ENCODE measurements around the gene MIAT.
"Not testable (repeated sequence)": the region's sequence is repeated elsewhere in the genome, so short reads cannot be mapped to it uniquely, and the experiment has no call there.

The MIAT gene

GRCh38 chr22:26656891-26657851 is at the start of gene MIAT:
Gene MIAT, plus strand, starts transcription at chr22:26657588.
- DNase-seq, result no peak

GRCh38 chr22:26608129-26608528 is 49.3 kb upstream of the MIAT start:
- DNase-seq, result no peak

- DNase-seq, result no peak
Observed at GRCh38 chr22:26609287-26609686, 48.1 kb upstream of the MIAT start.

GRCh38 chr22:26610072-26610958 is 47.1 kb upstream of the MIAT start:
- no peak for DNase-seq

- no peak for DNase-seq
Observed at GRCh38 chr22:26610996-26611395, 46.4 kb upstream of the MIAT start.

- DNase-seq, result no peak
Observed at GRCh38 chr22:26612652-26613051, 44.7 kb upstream of the MIAT start.

GRCh38 chr22:26613753-26614152 is 43.6 kb upstream of the MIAT start:
- not testable (repeated sequence) for DNase-seq

GRCh38 chr22:26614322-26614721 is 43.1 kb upstream of the MIAT start:
- no peak for DNase-seq

GRCh38 chr22:26615149-26615548 is 42.2 kb upstream of the MIAT start:
- DNase-seq, result no peak

- DNase-seq, result no peak
Observed at GRCh38 chr22:26615830-26616435, 41.5 kb upstream of the MIAT start.

GRCh38 chr22:26616650-26617049 is 40.7 kb upstream of the MIAT start:
- DNase-seq, result no peak

GRCh38 chr22:26617271-26618199 is 39.9 kb upstream of the MIAT start, which contains the start of gene CRYBB1:
Gene CRYBB1, minus strand, starts transcription at chr22:26618027. Its CDS starts 1,708 bp downstream, at chr22:26616319.
- DNase-seq, result no peak

GRCh38 chr22:26618455-26618854 is 38.9 kb upstream of the MIAT start:
- DNase-seq, result no peak

- DNase-seq, result no peak
Observed at GRCh38 chr22:26619510-26619909, 37.9 kb upstream of the MIAT start.

GRCh38 chr22:26620197-26620596 is 37.2 kb upstream of the MIAT start:
- no peak for DNase-seq

GRCh38 chr22:26621663-26622062 is 35.7 kb upstream of the MIAT start, which contains the start of gene CRYBA4:
Gene CRYBA4, plus strand, starts transcription at chr22:26621963. Its CDS starts 634 bp downstream, at chr22:26622597.
- DNase-seq, result no peak

- DNase-seq, result no peak
Observed at GRCh38 chr22:26623984-26624383, 33.4 kb upstream of the MIAT start.

- DNase-seq, result no peak
Observed at GRCh38 chr22:26624803-26625202, 32.6 kb upstream of the MIAT start.

GRCh38 chr22:26629988-26630761 is 27.2 kb upstream of the MIAT start:
- DNase-seq, result no peak

GRCh38 chr22:26631282-26631681 is 26.1 kb upstream of the MIAT start:
- DNase-seq, result no peak

Measured in NCI-H2107 (cell line).